MCF 10A (cell line): ENCODE results near the gene HERPUD1. TPM values are rescaled to one million over a fixed set of nuclear protein-coding genes. Genes with fewer than 3 reads are reported as not detected.

ENCODE experiments used
- BruUV-seq: library from RNA; stranded (reverse); fragments of 400-500 nt; replicated peaks from 2 replicates; lab custom pipeline; 2021; lab: Mats Ljungman, UMichigan
- CTCF ChIA-PET: fragments of 300-600 bp; sonication (Branson Sonifier 250); formaldehyde crosslinking; extraction: SDS; loops from one replicate; lab custom pipeline; 2021; ENCODE audit warnings: antibody characterized with exemption, inconsistent platforms; lab: Yijun Ruan, JAX
- POLR2A ChIA-PET: fragments of 300-600, 350-650 bp; sonication (Branson Sonifier 250); formaldehyde crosslinking; extraction: SDS; loops from one replicate; lab custom pipeline; 2020; ENCODE audit warnings: antibody characterized with exemption, inconsistent platforms; lab: Yijun Ruan, JAX
- DNase-seq: peaks from one replicate; pipeline ENCODE4 v3.0.0-alpha.2; 2018; ENCODE audit not compliant: unreplicated experiment
- H3K27ac Mint-ChIP-seq: one replicate; pipeline ENCODE4 v1.8.0; 2022; ENCODE audit warnings: mild to moderate bottlenecking, low read depth, mixed read lengths; ENCODE audit not compliant: unreplicated experiment
- H3K27me3 Mint-ChIP-seq: one replicate; pipeline ENCODE4 v1.8.0; 2022; ENCODE audit warnings: mixed read lengths; ENCODE audit not compliant: insufficient read depth, unreplicated experiment
- H3K36me3 Mint-ChIP-seq: one replicate; pipeline ENCODE4 v1.8.0; 2022; ENCODE audit warnings: mild to moderate bottlenecking, moderate library complexity, mixed read lengths; ENCODE audit not compliant: insufficient read depth, unreplicated experiment
- H3K4me1 Mint-ChIP-seq: one replicate; pipeline ENCODE4 v1.8.0; 2022; ENCODE audit warnings: mixed read lengths; ENCODE audit not compliant: insufficient read depth, unreplicated experiment
- H3K4me3 Mint-ChIP-seq: one replicate; pipeline ENCODE4 v1.8.0; 2022; ENCODE audit warnings: mild to moderate bottlenecking, moderate library complexity, mixed read lengths; ENCODE audit not compliant: unreplicated experiment
- H3K9me3 Mint-ChIP-seq: one replicate; pipeline ENCODE4 v1.8.0; 2022; ENCODE audit warnings: mixed read lengths; ENCODE audit not compliant: unreplicated experiment
- CTCF ChIP-seq: fragments of 200-600 bp; IDR thresholded peaks from one replicate; pipeline ENCODE4 v1.8.0; 2022; ENCODE audit warnings: antibody characterized with exemption, mild to moderate bottlenecking; ENCODE audit not compliant: unreplicated experiment
- intact Hi-C: fragments of 100-400 bp; cut with micrococcal nuclease; formaldehyde crosslinking; loops from 2 replicates; pipeline ENCODE4 v1.14.1; 2022
- total RNA-seq: library from RNA; stranded (reverse); gene quantifications from 2 replicates; pipeline ENCODE4 v1.2.3, GENCODE V29; 2022

Gene HERPUD1
- total RNA-seq, 1 experiment from 2014 or later: 201 TPM

GRCh38 chr16:56936491-56936890, 4.5 kb downstream of the HERPUD1 start:
- no peak overlapping the region for H3K27ac Mint-ChIP-seq
- ChIA-PET CTCF (interaction anchor here (1.5 kb wide), 1 partner anchor 143 kb away, joined by 5 read pairs; no protein-coding TSS in a partner anchor), POLR2A (interaction anchor here (0.6 to 1.5 kb wide), 3 partner anchors 9 to 299 kb away, joined by 3 to 4 read pairs (median 3); no protein-coding TSS in a partner anchor)
- no peaks in the 10 kb centered on the region for H3K27me3 Mint-ChIP-seq
- no peak for DNase-seq
- no peaks in the 10 kb centered on the region for H3K9me3 Mint-ChIP-seq
- H3K4me1 Mint-ChIP-seq: peaks cover 8% of the 10 kb centered on the region
- peak overlapping the region; percentile 99 for H3K4me3 Mint-ChIP-seq
- intact Hi-C loops: loop anchor here (10.0 kb wide), 1 partner anchor 228 kb away; no protein-coding TSS in a partner anchor
- no peak for TF ChIP-seq CTCF
- BruUV-seq: no TSS peak
- H3K36me3 Mint-ChIP-seq: peaks cover 99% of the 10 kb centered on the region

GRCh38 chr16:56936950-56937349, 5.0 kb downstream of the HERPUD1 start:
- TF ChIP-seq CTCF: no peak
- no peak for DNase-seq
- H3K27ac Mint-ChIP-seq: no peak overlapping the region
- ChIA-PET POLR2A (interaction anchor here (0.6 to 1.5 kb wide), 5 partner anchors 9 to 434 kb away, joined by 3 to 6 read pairs (median 4); partner anchors contain the start of genes PSME3IP1 and RSPRY1), CTCF (interaction anchor here (0.6 to 1.5 kb wide), 4 partner anchors 12 to 144 kb away, joined by 4 to 5 read pairs (median 4); no protein-coding TSS in a partner anchor)
- BruUV-seq: no TSS peak
- peaks cover 100% of the 10 kb centered on the region for H3K36me3 Mint-ChIP-seq
- no peak overlapping the region for H3K4me3 Mint-ChIP-seq
- peaks cover 8% of the 10 kb centered on the region for H3K4me1 Mint-ChIP-seq
- no peaks in the 10 kb centered on the region for H3K27me3 Mint-ChIP-seq
- H3K9me3 Mint-ChIP-seq: no peaks in the 10 kb centered on the region
- intact Hi-C loops: loop anchor here (10.0 kb wide), 1 partner anchor 228 kb away; no protein-coding TSS in a partner anchor

GRCh38 chr16:56938664-56939513, 6.9 kb downstream of the HERPUD1 start:
- intact Hi-C loops: loop anchor here (10.0 kb wide), 1 partner anchor 226 kb away; no protein-coding TSS in a partner anchor
- Mint-ChIP-seq H3K27ac (peak overlapping the region; percentile 25), H3K4me1 (peaks cover 8% of the 10 kb centered on the region), H3K4me3 (no peak overlapping the region), H3K27me3 (no peaks in the 10 kb centered on the region), H3K36me3 (peaks cover 100% of the 10 kb centered on the region), H3K9me3 (no peaks in the 10 kb centered on the region)
- CTCF ChIA-PET: interaction anchor here (0.6 to 0.7 kb wide), 3 partner anchors 12 to 689 kb away, joined by 3 read pairs; no protein-coding TSS in a partner anchor
- POLR2A ChIA-PET: no interaction called here
- no peak for DNase-seq
- TF ChIP-seq CTCF: no peak
- no TSS peak for BruUV-seq

- peaks cover 100% of the 10 kb centered on the region for H3K36me3 Mint-ChIP-seq
- no peaks in the 10 kb centered on the region for H3K9me3 Mint-ChIP-seq
- TF ChIP-seq CTCF: no peak
- H3K4me3 Mint-ChIP-seq: no peak overlapping the region
- peaks cover 8% of the 10 kb centered on the region for H3K4me1 Mint-ChIP-seq
- BruUV-seq: no TSS peak
- POLR2A ChIA-PET: no interaction called here
- no peak overlapping the region for H3K27ac Mint-ChIP-seq
- CTCF ChIA-PET: no interaction called here
- intact Hi-C loops: loop anchor here (10.0 kb wide), 1 partner anchor 225 kb away; no protein-coding TSS in a partner anchor
- no peaks in the 10 kb centered on the region for H3K27me3 Mint-ChIP-seq
- no peak for DNase-seq
Measured at GRCh38 chr16:56939801-56940200, 7.9 kb downstream of the HERPUD1 start.
